Tibial nerve (tissue), 4 donors: Measurements from ENCODE around the gene TTC31. TPM values are rescaled to one million over a fixed set of nuclear protein-coding genes. Genes with fewer than 3 reads are reported as not detected.
A peak's percentile ranks its signal among the peaks of the same experiment; 100 is the strongest.

Source experiments
- DNase-seq, 2 donors: peaks; one replicate each; pipeline ENCODE4 v3.0.0-alpha.2; 2019; ENCODE audit warnings: low spot score in 2 of 2
- H3K27ac ChIP-seq, 4 donors: fragments of 200-600 bp; sonication (generic) in 3 of 4; one replicate each; pipeline ENCODE4 v1.5.1; 2017 to 2019; ENCODE audit warnings: mild to moderate bottlenecking in 1 of 4
- H3K27me3 ChIP-seq, 2 donors: fragments of 200-600 bp; sonication (generic) in 1 of 2; one replicate each; pipeline versions ENCODE4 v1.5.1 to v1.6.0; 2017 to 2019
- H3K36me3 ChIP-seq, 3 donors: fragments of 200-600 bp; sonication (generic); one replicate each; pipeline ENCODE4 v1.5.1; 2018 to 2019
- H3K4me1 ChIP-seq, 4 donors: fragments of 200-600 bp; sonication (generic) in 3 of 4; one replicate each; pipeline ENCODE4 v1.5.1; 2017 to 2019
- H3K4me3 ChIP-seq, 4 donors: fragments of 200-600 bp; sonication (generic) in 3 of 4; one replicate each; pipeline ENCODE4 v1.5.1; 2017 to 2019; ENCODE audit warnings: mild to moderate bottlenecking in 1 of 4, moderate library complexity in 1 of 4
- H3K9me3 ChIP-seq, 4 donors: fragments of 200-600 bp; sonication (generic) in 3 of 4; one replicate each; pipeline ENCODE4 v1.5.1; 2017 to 2019
- EP300 ChIP-seq, 2 donors: sonication (generic); formaldehyde crosslinking; IDR thresholded peaks; one replicate each; pipeline ENCODE4 v1.6.1; 2017; ENCODE audit warnings: antibody characterized with exemption in 2 of 2, mild to moderate bottlenecking in 1 of 2
- POLR2A ChIP-seq, 2 donors: fragments of 450-650 bp; IDR thresholded peaks; one replicate each; pipeline ENCODE4 v1.6.1; 2017; ENCODE audit warnings: antibody characterized with exemption in 2 of 2, mild to moderate bottlenecking in 2 of 2, moderate library complexity in 2 of 2
- WGBS, 2 donors: methylation state at CpG; one replicate each; pipeline ENCODE4 v1.1.5; 2018; 5-methylcytosine and 5-hydroxymethylcytosine counted together
- total RNA-seq, 4 donors: library from RNA; depleted of rRNA; stranded (reverse); fragments of >200 nt; gene quantifications; one replicate each; pipeline ENCODE4 v1.1.0, GENCODE V29; 2016
- TF ChIP-seq, protein P1 (sequence below), 5 experiments: fragments of 200-600 bp in 3 of 5; fragments of 450-650 bp in 2 of 5; sonication (generic) in 3 of 5; IDR thresholded peaks; one replicate each; pipeline ENCODE4 v1.5.1; 2016 to 2019; ENCODE audit warnings: antibody characterized with exemption in 5 of 5, mild to moderate bottlenecking in 3 of 5, moderate library complexity in 2 of 5

The TTC31 gene
- total RNA-seq, 4 donors from 2014 or later, result 14.6 to 43.3 (median 36.4) TPM

GRCh38 chr2:74496997-74497776 lies 14.3 kb downstream of the TTC31 start:
- peak overlapping the region in 2 of 4 donors; percentile 18 to 43 for H3K4me3 ChIP-seq
- 44 to 47% methylated on average over 19 of the region's 19 CpGs for WGBS, 2 donors

GRCh38 chr2:74497777-74498499 lies 15.1 kb downstream of the TTC31 start:
- peaks cover 0 to 56% of the 10 kb centered on the region in 2 donors for H3K27me3 ChIP-seq
- DNase-seq, result no peak
- H3K4me3 ChIP-seq, result peak overlapping the region; percentile 5 to 43 (median 26)
- 2 to 4% methylated on average over 28 to 61 of the region's 61 CpGs for WGBS, 2 donors
- peaks cover 0 to 43% (median 23%) of the 10 kb centered on the region in 4 donors for H3K4me1 ChIP-seq
- peaks cover 0 to 18% (median 4%) of the 10 kb centered on the region in 3 donors for H3K36me3 ChIP-seq
- TF ChIP-seq, protein P1, sequence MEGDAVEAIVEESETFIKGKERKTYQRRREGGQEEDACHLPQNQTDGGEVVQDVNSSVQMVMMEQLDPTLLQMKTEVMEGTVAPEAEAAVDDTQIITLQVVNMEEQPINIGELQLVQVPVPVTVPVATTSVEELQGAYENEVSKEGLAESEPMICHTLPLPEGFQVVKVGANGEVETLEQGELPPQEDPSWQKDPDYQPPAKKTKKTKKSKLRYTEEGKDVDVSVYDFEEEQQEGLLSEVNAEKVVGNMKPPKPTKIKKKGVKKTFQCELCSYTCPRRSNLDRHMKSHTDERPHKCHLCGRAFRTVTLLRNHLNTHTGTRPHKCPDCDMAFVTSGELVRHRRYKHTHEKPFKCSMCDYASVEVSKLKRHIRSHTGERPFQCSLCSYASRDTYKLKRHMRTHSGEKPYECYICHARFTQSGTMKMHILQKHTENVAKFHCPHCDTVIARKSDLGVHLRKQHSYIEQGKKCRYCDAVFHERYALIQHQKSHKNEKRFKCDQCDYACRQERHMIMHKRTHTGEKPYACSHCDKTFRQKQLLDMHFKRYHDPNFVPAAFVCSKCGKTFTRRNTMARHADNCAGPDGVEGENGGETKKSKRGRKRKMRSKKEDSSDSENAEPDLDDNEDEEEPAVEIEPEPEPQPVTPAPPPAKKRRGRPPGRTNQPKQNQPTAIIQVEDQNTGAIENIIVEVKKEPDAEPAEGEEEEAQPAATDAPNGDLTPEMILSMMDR (IDR thresholded peaks at IDR 0.05), result no peak
- no peak for TF ChIP-seq POLR2A (IDR thresholded peaks at IDR 0.05)
- TF ChIP-seq EP300 (IDR thresholded peaks at IDR 0.05), result no peak
- no peaks in the 10 kb centered on the region for H3K9me3 ChIP-seq
- no peak overlapping the region for H3K27ac ChIP-seq

More at GRCh38 chr2:74496997-74497776, 14.3 kb downstream of the TTC31 start:
- Histone ChIP-seq H3K9me3 (no peaks in the 10 kb centered on the region), H3K27me3 (peaks cover 0 to 53% of the 10 kb centered on the region in 2 donors), H3K27ac (no peak overlapping the region), H3K36me3 (peaks cover 0 to 25% (median 12%) of the 10 kb centered on the region in 3 donors), H3K4me1 (peaks cover 0 to 35% (median 23%) of the 10 kb centered on the region in 4 donors)
- DNase-seq, result no peak
- TF ChIP-seq EP300 (IDR thresholded peaks at IDR 0.05), result no peak
- no peak for TF ChIP-seq POLR2A (IDR thresholded peaks at IDR 0.05)
- TF ChIP-seq, protein P1 (IDR thresholded peaks at IDR 0.05), result no peak

- Histone ChIP-seq H3K4me3 (peak overlapping the region; percentile 5 to 43 (median 28)), H3K9me3 (no peaks in the 10 kb centered on the region), H3K27me3 (peaks cover 0 to 56% of the 10 kb centered on the region in 2 donors), H3K27ac (no peak overlapping the region), H3K4me1 (peaks cover 0 to 50% (median 25%) of the 10 kb centered on the region in 4 donors), H3K36me3 (peaks cover 0 to 10% (median 0%) of the 10 kb centered on the region in 3 donors)
- no peak for TF ChIP-seq EP300 (IDR thresholded peaks at IDR 0.05)
- TF ChIP-seq, protein P1 (IDR thresholded peaks at IDR 0.05), result no peak
- no peak for TF ChIP-seq POLR2A (IDR thresholded peaks at IDR 0.05)
- no peak for DNase-seq
- 1 to 3% methylated on average over 40 to 41 of the region's 41 CpGs for WGBS, 2 donors
Observed at GRCh38 chr2:74498500-74499266, 15.8 kb downstream of the TTC31 start.

GRCh38 chr2:74499267-74499939 lies 16.5 kb downstream of the TTC31 start, which contains the start of gene LBX2:
Gene LBX2 (minus strand): TSS chr2:74499603. CDS start chr2:74499537, 66 bp downstream.
- Histone ChIP-seq H3K4me1 (peaks cover 0 to 57% (median 28%) of the 10 kb centered on the region in 4 donors), H3K27ac (no peak within 1 kb of the TSS), H3K4me3 (peak within 1 kb of the TSS; percentile 5 to 43 (median 28)), H3K27me3 (peaks cover 0 to 56% of the 10 kb centered on the region in 2 donors), H3K9me3 (no peaks in the 10 kb centered on the region), H3K36me3 (peaks cover 0 to 6% (median 0%) of the 10 kb centered on the region in 3 donors)
- WGBS, 2 donors, result 0 to 5% methylated on average over 14 to 36 of the region's 65 CpGs
- TF ChIP-seq POLR2A (IDR thresholded peaks at IDR 0.05), result no peak
- TF ChIP-seq, protein P1 (IDR thresholded peaks at IDR 0.05), result no peak
- DNase-seq, result no peak
